ENCODE data around the gene PTH. TPM values are rescaled to one million over a fixed set of nuclear protein-coding genes. Genes with fewer than 3 reads are reported as not detected.

The PTH gene
- total RNA-seq, 2 donors from 2014 or later: not detected

DNA sequence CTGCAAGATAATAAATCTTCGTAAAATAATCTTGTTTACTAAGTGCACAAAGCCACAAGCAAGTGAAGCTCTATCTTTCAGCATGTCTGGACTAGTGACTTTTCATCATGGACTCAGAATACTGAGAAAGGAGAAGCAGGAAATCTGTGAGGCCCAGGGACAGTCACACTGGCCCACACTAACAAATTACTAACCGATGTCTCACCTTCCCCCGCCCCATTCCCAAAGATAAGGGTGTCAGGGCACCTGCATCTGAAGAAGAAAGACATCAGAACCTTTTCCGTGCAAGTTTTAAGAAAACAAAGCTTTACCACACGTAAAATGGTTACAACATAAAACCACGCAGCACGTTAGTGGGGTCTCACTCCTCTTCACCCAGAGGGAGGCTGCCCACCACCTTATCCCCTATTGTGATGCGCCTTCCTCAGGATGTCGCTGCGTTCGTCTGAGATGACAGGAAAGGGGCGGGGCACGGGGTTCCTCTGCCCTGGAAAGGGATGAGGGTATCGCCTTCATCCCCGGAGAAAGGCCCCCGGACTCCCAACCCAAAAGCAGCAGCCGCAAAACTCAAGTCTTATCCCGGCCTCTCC lies 33.4 kb downstream of the PTH start:
- H3K9ac ChIP-seq (ENCODE audit: extremely low read depth, low read length, poor library complexity, severe bottlenecking): peak overlapping the region; percentile 90
- Mint-ChIP-seq H3K9me3 (no peaks in the 10 kb centered on the region), H3K4me3 (peak overlapping the region; percentile 98), H3K27me3 (ENCODE audit: insufficient read depth) (no peaks in the 10 kb centered on the region), H3K27ac (peak overlapping the region; percentile 95), H3K36me3 (ENCODE audit: low read depth) (peaks cover 10% of the 10 kb centered on the region), H3K4me1 (peaks cover 16% of the 10 kb centered on the region)
- peak overlapping the region; percentile 74 for H3K27ac ChIP-seq (ENCODE audit: low read depth, low read length)
- H3K4me1 ChIP-seq (ENCODE audit: control insufficient read depth, insufficient read depth, low read length): peaks cover 5% of the 10 kb centered on the region
- H3K4me3 ChIP-seq (ENCODE audit: low read length): peak overlapping the region; percentile 93
- 4 to 5% methylated on average over 18 of the region's 18 CpGs for WGBS, 2 experiments (ENCODE audit: insufficient coverage in 1 of 2, insufficient read length in 1 of 2)
- H3K36me3 ChIP-seq (ENCODE audit: control insufficient read depth, insufficient read depth, low read length): no peaks in the 10 kb centered on the region
- TF ChIP-seq, protein P1, sequence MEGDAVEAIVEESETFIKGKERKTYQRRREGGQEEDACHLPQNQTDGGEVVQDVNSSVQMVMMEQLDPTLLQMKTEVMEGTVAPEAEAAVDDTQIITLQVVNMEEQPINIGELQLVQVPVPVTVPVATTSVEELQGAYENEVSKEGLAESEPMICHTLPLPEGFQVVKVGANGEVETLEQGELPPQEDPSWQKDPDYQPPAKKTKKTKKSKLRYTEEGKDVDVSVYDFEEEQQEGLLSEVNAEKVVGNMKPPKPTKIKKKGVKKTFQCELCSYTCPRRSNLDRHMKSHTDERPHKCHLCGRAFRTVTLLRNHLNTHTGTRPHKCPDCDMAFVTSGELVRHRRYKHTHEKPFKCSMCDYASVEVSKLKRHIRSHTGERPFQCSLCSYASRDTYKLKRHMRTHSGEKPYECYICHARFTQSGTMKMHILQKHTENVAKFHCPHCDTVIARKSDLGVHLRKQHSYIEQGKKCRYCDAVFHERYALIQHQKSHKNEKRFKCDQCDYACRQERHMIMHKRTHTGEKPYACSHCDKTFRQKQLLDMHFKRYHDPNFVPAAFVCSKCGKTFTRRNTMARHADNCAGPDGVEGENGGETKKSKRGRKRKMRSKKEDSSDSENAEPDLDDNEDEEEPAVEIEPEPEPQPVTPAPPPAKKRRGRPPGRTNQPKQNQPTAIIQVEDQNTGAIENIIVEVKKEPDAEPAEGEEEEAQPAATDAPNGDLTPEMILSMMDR (conservative IDR thresholded peaks at IDR 0.05): no peak
- no peaks in the 10 kb centered on the region for H3K27me3 ChIP-seq (ENCODE audit: control insufficient read depth, insufficient read depth, low read length, poor library complexity, severe bottlenecking)
- no peaks in the 10 kb centered on the region for H3K9me3 ChIP-seq (ENCODE audit: control insufficient read depth, low read length)
- DNase-seq: peak; percentile 91

DNA sequence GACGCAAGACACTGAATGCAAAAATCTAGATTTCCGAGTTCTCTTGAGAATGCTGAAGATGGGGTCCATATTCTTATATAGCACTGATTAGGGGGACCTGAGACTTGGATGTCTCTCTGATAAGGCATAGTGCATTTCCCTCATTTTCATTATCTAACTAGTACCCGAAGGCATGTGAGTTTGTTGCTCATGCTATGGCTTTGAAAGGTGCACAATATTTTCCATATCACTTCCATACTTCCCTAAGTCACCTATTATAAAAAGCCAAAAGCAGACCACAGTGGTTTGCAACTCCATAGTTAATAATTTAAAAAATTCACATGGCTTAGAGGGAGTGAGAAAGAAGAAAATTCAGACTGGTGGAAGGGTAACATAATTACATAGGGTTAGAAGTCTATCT lies 34.5 kb downstream of the PTH start:
- Mint-ChIP-seq H3K27ac (no peak overlapping the region), H3K4me3 (no peak overlapping the region), H3K9me3 (no peaks in the 10 kb centered on the region), H3K4me1 (peaks cover 16% of the 10 kb centered on the region), H3K27me3 (ENCODE audit: insufficient read depth) (no peaks in the 10 kb centered on the region), H3K36me3 (ENCODE audit: low read depth) (peaks cover 10% of the 10 kb centered on the region)
- Histone ChIP-seq H3K27me3 (ENCODE audit: control insufficient read depth, insufficient read depth, low read length, poor library complexity, severe bottlenecking) (no peaks in the 10 kb centered on the region), H3K9ac (ENCODE audit: extremely low read depth, low read length, poor library complexity, severe bottlenecking) (peak overlapping the region; percentile 90), H3K4me3 (ENCODE audit: low read length) (peak overlapping the region; percentile 93), H3K36me3 (ENCODE audit: control insufficient read depth, insufficient read depth, low read length) (no peaks in the 10 kb centered on the region), H3K4me1 (ENCODE audit: control insufficient read depth, insufficient read depth, low read length) (peaks cover 5% of the 10 kb centered on the region), H3K27ac (ENCODE audit: low read depth, low read length) (no peak overlapping the region), H3K9me3 (ENCODE audit: control insufficient read depth, low read length) (no peaks in the 10 kb centered on the region)
- WGBS, 2 experiments (ENCODE audit: insufficient coverage in 1 of 2, insufficient read length in 1 of 2): 79 to 94% methylated on average over 3 of the region's 3 CpGs
- no peak for DNase-seq
- TF ChIP-seq, protein P1 (conservative IDR thresholded peaks at IDR 0.05): no peak

DNA sequence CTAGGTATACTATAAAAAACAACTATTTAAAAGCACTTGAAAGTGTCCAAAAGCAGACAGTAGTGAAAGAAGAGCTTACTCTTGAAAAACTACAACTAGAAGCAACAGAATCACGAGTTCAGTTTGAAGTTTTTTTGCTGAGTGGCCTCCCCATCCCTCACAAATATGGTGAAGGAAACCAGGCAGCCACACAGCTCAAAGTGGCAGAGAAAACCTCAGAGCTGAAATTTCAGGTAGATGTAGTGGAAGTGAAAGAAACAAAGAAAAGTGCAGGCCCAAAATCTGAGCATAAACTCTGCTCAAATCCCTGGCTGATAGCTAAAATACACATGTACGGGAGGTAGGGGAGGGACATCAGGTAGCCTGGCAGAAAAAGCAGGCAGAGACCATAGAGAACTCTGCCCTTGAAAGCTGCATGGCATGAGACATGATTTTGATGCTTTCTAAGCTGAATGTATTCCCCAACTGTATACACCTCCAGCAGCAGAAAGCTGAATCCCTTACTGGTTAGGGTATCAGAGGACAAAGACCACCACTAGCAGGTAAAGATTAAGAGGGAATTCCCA lies 44.9 kb downstream of the PTH start:
- peaks cover 22% of the 10 kb centered on the region for H3K9me3 ChIP-seq (ENCODE audit: control insufficient read depth, low read length)
- Mint-ChIP-seq H3K9me3 (peaks cover 4% of the 10 kb centered on the region), H3K4me1 (peaks cover 5% of the 10 kb centered on the region), H3K4me3 (no peak overlapping the region), H3K27ac (no peak overlapping the region), H3K36me3 (ENCODE audit: low read depth) (no peaks in the 10 kb centered on the region), H3K27me3 (ENCODE audit: insufficient read depth) (no peaks in the 10 kb centered on the region)
- no peak for DNase-seq
- H3K4me1 ChIP-seq (ENCODE audit: control insufficient read depth, insufficient read depth, low read length): no peaks in the 10 kb centered on the region
- TF ChIP-seq, protein P1 (conservative IDR thresholded peaks at IDR 0.05): no peak
- H3K36me3 ChIP-seq (ENCODE audit: control insufficient read depth, insufficient read depth, low read length): peaks cover 4% of the 10 kb centered on the region
- no peaks in the 10 kb centered on the region for H3K27me3 ChIP-seq (ENCODE audit: control insufficient read depth, insufficient read depth, low read length, poor library complexity, severe bottlenecking)
- H3K9ac ChIP-seq (ENCODE audit: extremely low read depth, low read length, poor library complexity, severe bottlenecking): no peak overlapping the region
- H3K4me3 ChIP-seq (ENCODE audit: low read length): no peak overlapping the region
- peak overlapping the region; percentile 11 for H3K27ac ChIP-seq (ENCODE audit: low read depth, low read length)
- 89 to 95% methylated on average over 2 of the region's 2 CpGs for WGBS, 2 experiments (ENCODE audit: insufficient coverage in 1 of 2, insufficient read length in 1 of 2)

Measured in endodermal cell (in vitro differentiated cells).